Measurements from ENCODE around the gene DCANP1. TPM values are rescaled to one million over a fixed set of nuclear protein-coding genes. Genes with fewer than 3 reads are reported as not detected.

The DCANP1 gene
- total and polyA plus RNA-seq, 8 donors = not detected

DNA sequence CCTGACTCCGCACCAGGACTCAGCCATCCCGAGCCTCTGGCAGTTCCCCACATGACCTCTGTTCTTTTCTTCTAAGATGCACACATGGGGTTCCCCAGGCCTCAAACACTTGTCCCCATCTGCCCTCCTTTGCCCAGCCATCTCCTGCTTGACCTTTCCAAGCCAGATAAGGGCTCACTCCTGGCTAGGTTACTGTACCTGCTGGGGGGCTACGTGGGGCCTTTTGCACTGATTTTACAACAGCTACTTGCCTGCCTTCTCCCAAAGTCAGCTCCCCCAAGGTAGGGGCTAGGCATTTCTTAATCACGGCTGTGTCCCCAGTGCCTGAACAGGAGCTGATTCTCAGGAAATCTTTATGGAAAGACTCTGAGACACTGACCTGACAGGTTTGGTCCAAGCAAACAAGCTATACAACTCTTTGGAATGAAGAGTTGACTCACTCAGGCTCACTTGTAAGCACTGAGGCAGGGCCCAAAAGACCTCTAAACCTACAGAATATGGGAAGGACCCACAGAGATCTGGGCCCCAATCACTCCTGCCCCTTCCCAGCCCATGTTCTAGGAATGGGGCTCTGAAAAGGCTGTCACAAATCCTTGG is 50.6 kb downstream of the DCANP1 start:
- no peak overlapping the region for H3K4me3 ChIP-seq

DNA sequence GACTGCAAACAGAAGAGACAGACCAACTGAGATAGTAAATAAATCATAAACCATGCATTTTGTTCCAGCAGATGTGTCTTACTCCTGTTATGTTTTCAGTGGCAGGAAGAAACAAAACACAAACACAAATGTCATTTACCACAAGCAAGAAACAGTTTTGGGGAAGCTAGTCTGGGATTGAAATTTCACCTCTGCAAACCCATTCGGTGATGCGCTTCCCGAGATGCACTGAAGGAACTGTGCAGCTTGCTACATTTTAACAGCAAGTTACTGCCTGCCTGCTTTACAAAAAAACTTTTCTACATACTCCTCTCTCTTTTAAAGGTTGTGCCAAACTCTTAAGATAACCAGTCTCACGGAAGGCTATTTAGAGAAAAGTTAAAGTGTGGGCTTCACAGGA is 51.3 kb downstream of the DCANP1 start:
- WGBS, 2 donors = 68 to 77% methylated on average over 4 of the region's 4 CpGs
- no peak overlapping the region for H3K4me3 ChIP-seq
- H3K9me3 ChIP-seq = no peaks in the 10 kb centered on the region
- intact Hi-C loops (cut with DNase I) = no loop called here
- H3K4me1 ChIP-seq = peaks cover 0 to 17% (median 8%) of the 10 kb centered on the region in 3 donors
- FAIRE-seq (no peak), DNase-seq (no peak), ATAC-seq (no peak)
- no peaks in the 10 kb centered on the region for H3K36me3 ChIP-seq
- TF ChIP-seq, protein P1, sequence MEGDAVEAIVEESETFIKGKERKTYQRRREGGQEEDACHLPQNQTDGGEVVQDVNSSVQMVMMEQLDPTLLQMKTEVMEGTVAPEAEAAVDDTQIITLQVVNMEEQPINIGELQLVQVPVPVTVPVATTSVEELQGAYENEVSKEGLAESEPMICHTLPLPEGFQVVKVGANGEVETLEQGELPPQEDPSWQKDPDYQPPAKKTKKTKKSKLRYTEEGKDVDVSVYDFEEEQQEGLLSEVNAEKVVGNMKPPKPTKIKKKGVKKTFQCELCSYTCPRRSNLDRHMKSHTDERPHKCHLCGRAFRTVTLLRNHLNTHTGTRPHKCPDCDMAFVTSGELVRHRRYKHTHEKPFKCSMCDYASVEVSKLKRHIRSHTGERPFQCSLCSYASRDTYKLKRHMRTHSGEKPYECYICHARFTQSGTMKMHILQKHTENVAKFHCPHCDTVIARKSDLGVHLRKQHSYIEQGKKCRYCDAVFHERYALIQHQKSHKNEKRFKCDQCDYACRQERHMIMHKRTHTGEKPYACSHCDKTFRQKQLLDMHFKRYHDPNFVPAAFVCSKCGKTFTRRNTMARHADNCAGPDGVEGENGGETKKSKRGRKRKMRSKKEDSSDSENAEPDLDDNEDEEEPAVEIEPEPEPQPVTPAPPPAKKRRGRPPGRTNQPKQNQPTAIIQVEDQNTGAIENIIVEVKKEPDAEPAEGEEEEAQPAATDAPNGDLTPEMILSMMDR (IDR thresholded peaks at IDR 0.05) = no peak
- H3K27me3 ChIP-seq = no peaks in the 10 kb centered on the region
- no peak overlapping the region for H3K27ac ChIP-seq

More for the DNA sequence above, 50.6 kb downstream of the DCANP1 start:
- no peaks in the 10 kb centered on the region for H3K36me3 ChIP-seq
- intact Hi-C loops (cut with DNase I) = no loop called here
- FAIRE-seq (no peak), ATAC-seq (no peak), DNase-seq (no peak)
- H3K9me3 ChIP-seq = no peaks in the 10 kb centered on the region
- H3K27ac ChIP-seq = no peak overlapping the region
- H3K27me3 ChIP-seq = no peaks in the 10 kb centered on the region
- WGBS, 2 donors = 73 to 78% methylated on average over 4 of the region's 4 CpGs
- peaks cover 0 to 17% (median 8%) of the 10 kb centered on the region in 3 donors for H3K4me1 ChIP-seq
- TF ChIP-seq, protein P1 (IDR thresholded peaks at IDR 0.05) = no peak

DNA sequence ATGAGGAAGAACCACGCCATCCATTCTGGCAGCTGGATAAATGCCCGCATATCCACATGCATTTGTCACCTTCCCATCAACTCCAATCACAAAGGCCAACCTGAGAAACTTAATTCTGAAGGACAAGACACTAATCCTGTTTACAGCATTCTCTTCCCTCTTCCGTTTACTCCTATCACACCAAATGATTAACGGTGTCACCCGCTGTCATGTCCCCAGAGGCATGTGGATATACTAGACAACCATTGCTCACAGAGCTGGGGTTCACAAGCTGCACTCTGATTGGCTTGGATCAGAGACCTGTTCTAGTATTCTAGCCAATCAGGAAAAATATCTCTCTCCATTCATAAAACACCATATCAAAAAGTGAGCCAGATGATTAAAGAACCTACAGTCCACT is 51.7 kb downstream of the DCANP1 start:
- DNase-seq (no peak), FAIRE-seq (no peak), ATAC-seq (no peak)
- H3K4me3 ChIP-seq = no peak overlapping the region
- H3K9me3 ChIP-seq = no peaks in the 10 kb centered on the region
- intact Hi-C loops (cut with DNase I) = no loop called here
- H3K27me3 ChIP-seq = no peaks in the 10 kb centered on the region
- H3K4me1 ChIP-seq = peaks cover 0 to 17% (median 8%) of the 10 kb centered on the region in 3 donors
- TF ChIP-seq, protein P1 (IDR thresholded peaks at IDR 0.05) = no peak
- no peak overlapping the region for H3K27ac ChIP-seq
- H3K36me3 ChIP-seq = no peaks in the 10 kb centered on the region
- 52 to 61% methylated on average over 5 of the region's 5 CpGs for WGBS, 2 donors

Other genes starting within 250 kb of the DCANP1 start
- 10 to 100 TPM; 25.7 to 72.1 (median 36.5) TPM for gene MACROH2A1, start 48.1 kb downstream of the DCANP1 start, total RNA-seq
- gene MACROH2A1, start 48.1 kb downstream of the DCANP1 start, polyA plus RNA-seq = 10 to 100 TPM; 50.6 to 69.6 TPM
- gene TIFAB, start 5.0 kb upstream of the DCANP1 start, total RNA-seq = under 1 TPM in 2 of 6 donors, not detected in 4; 0.12 to 0.21 TPM
- not detected for gene TIFAB, start 5.0 kb upstream of the DCANP1 start, polyA plus RNA-seq
- not detected for gene NEUROG1, start 88.6 kb upstream of the DCANP1 start, total RNA-seq
- gene NEUROG1, start 88.6 kb upstream of the DCANP1 start, polyA plus RNA-seq = not detected
- 10 to 100 TPM in 2 of 6 donors, 1 to 10 TPM in 3, under 1 TPM in 1; 0.93 to 19.6 (median 2.4) TPM for gene CXCL14, start 131.6 kb upstream of the DCANP1 start, total RNA-seq
- 1 to 10 TPM; 5.9 to 9.5 TPM for gene CXCL14, start 131.6 kb upstream of the DCANP1 start, polyA plus RNA-seq

Data from pancreas (tissue), 10 donors.